K562 (cell line): ENCODE measurements around the gene CMIP. TPM values are rescaled to one million over a fixed set of nuclear protein-coding genes. Genes with fewer than 3 reads are reported as not detected.

ENCODE experiments used
- E2F1 ChIP-seq: sonication (generic); formaldehyde crosslinking; IDR thresholded peaks from 2 replicates; pipeline ENCODE4 v1.8.1; 2023; ENCODE audit warnings: mild to moderate bottlenecking, missing genetic modification reagents, moderate library complexity
- ELK3 ChIP-seq: fragments of 450-650 bp; formaldehyde crosslinking; IDR thresholded peaks from 2 replicates; pipeline ENCODE4 v1.4.0; 2020; ENCODE audit warnings: mild to moderate bottlenecking
- KDM1A ChIP-seq, 2 experiments: fragments of 450-650 bp; IDR thresholded peaks; 2 replicates each; pipeline ENCODE4 v1.6.1; 2016; ENCODE audit warnings: mild to moderate bottlenecking in 2 of 2
- POLR3G ChIP-seq: IDR thresholded peaks from 2 replicates; pipeline ENCODE4 v1.6.1; 2011; ENCODE audit not compliant: insufficient read length, insufficient replicate concordance; ENCODE audit errors: extremely low read depth
- RAD21 ChIP-seq, 2 experiments: fragments of 250-450 bp in 1 of 2; fragments of 450-650 bp in 1 of 2; sonication (Bioruptor Pico) in 1 of 2; formaldehyde crosslinking in 1 of 2; IDR thresholded peaks in 1 of 2; conservative IDR thresholded peaks in 1 of 2; 2 replicates each; pipeline versions ENCODE4 v1.4.0 to v1.8.0; 2020 to 2022; ENCODE audit warnings: mild to moderate bottlenecking in 2 of 2, moderate library complexity in 1 of 2
- STAG1 ChIP-seq: sonication (generic); formaldehyde crosslinking; IDR thresholded peaks from 2 replicates; pipeline ENCODE4 v1.5.0; 2020; ENCODE audit warnings: missing genetic modification reagents, borderline replicate concordance
- TBP ChIP-seq: optimal IDR thresholded peaks from 2 replicates; pipeline ENCODE3; 2011; ENCODE audit warnings: low read depth, low read length, improper control_type of control experiment
- ZNF407 ChIP-seq: fragments of 450-650 bp; IDR thresholded peaks from 2 replicates; pipeline ENCODE4 v1.6.1; 2016; ENCODE audit warnings: low read depth
- ZNF584 ChIP-seq: fragments of 200-800 bp; sonication (Bioruptor generic); IDR thresholded peaks from 2 replicates; pipeline ENCODE4 v1.6.1; 2016; ENCODE audit warnings: low read depth, mild to moderate bottlenecking, missing genetic modification characterization, missing compliant biosample characterization
- polyA plus RNA-seq, 8 experiments: library from polyadenylated mRNA; depleted of rRNA in 4 of 8; stranded (reverse) in 5 of 8; unstranded in 3 of 8; fragments of >200 nt; fragmentation: Nextera tagmentation in 2 of 8; fragmentation: Illumina TruSeq in 1 of 8; extraction: Ambion mirVana in 2 of 8; extraction: Trizol in 1 of 8; gene quantifications; 2 replicates each; pipeline versions ENCODE4 v1.2.1 to v1.2.3, GENCODE V29; 2011 to 2014; ENCODE audit warnings: inconsistent platforms in 1 of 8, missing spikeins in 1 of 8
- total RNA-seq, 7 experiments: library from RNA; depleted of rRNA in 6 of 7; stranded (reverse); fragments of >200 nt in 6 of 7; fragmentation: Illumina TruSeq in 2 of 7; extraction: Trizol in 2 of 7; gene quantifications; 2 replicates each; pipeline versions ENCODE4 v1.2.1 to v1.2.3, GENCODE V29; 2011 to 2021; ENCODE audit warnings: low replicate concordance in 1 of 7
- TF ChIP-seq, protein P1 (sequence below): fragments of 450-650 bp; IDR thresholded peaks from 2 replicates; pipeline ENCODE4 v1.6.1; 2018; ENCODE audit not compliant: partially characterized antibody

CMIP gene
- total and polyA plus RNA-seq, 9 of the 15 experiments (the other 6 are each of a cell fraction or from before 2014, with no cell fraction given) = 0.94 to 82.5 (median 10.3) TPM

GRCh38 chr16:81723098-81723723 lies 278.6 kb downstream of the CMIP start (continued):
- TF ChIP-seq STAG1 (CRISPR knock-in tag) (peak; percentile 90; the same call in 1 of the 2 replicates), ELK3 (no peak), E2F1 (CRISPR knock-in tag) (no peak), TBP (peak; percentile 26), KDM1A (IDR thresholded peaks at IDR 0.05) (peak in 1 of 2 experiments; percentile 90; a peak in 2 of 4 replicates), ZNF584 (CRISPR knock-in tag) (no peak), ZNF407 (no peak), POLR3G (no peak), RAD21 (CRISPR knock-in tag; conservative IDR thresholded peaks at IDR 0.05 in 1 of 2, IDR thresholded peaks at IDR 0.05 in 1 of 2) (peak; percentile 91 to 97)
- TF ChIP-seq, protein P1, sequence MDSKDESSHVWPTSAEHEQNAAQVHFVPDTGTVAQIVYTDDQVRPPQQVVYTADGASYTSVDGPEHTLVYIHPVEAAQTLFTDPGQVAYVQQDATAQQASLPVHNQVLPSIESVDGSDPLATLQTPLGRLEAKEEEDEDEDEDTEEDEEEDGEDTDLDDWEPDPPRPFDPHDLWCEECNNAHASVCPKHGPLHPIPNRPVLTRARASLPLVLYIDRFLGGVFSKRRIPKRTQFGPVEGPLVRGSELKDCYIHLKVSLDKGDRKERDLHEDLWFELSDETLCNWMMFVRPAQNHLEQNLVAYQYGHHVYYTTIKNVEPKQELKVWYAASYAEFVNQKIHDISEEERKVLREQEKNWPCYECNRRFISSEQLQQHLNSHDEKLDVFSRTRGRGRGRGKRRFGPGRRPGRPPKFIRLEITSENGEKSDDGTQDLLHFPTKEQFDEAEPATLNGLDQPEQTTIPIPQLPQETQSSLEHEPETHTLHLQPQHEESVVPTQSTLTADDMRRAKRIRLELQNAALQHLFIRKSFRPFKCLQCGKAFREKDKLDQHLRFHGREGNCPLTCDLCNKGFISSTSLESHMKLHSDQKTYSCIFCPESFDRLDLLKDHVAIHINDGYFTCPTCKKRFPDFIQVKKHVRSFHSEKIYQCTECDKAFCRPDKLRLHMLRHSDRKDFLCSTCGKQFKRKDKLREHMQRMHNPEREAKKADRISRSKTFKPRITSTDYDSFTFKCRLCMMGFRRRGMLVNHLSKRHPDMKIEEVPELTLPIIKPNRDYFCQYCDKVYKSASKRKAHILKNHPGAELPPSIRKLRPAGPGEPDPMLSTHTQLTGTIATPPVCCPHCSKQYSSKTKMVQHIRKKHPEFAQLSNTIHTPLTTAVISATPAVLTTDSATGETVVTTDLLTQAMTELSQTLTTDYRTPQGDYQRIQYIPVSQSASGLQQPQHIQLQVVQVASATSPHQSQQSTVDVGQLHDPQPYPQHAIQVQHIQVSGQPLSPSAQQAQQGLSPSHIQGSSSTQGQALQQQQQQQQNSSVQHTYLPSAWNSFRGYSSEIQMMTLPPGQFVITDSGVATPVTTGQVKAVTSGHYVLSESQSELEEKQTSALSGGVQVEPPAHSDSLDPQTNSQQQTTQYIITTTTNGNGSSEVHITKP = no peak
